GM18508 (cell line): ENCODE results near the gene DCTN5.

ENCODE experiments used
- ATAC-seq: cut with Tn5 transposase; IDR thresholded peaks from one replicate; pipeline ENCODE4 v1.9.1; 2021; ENCODE audit warnings: moderate number of reproducible peaks; ENCODE audit not compliant: insufficient read depth, unreplicated experiment

The DCTN5 gene

DNA sequence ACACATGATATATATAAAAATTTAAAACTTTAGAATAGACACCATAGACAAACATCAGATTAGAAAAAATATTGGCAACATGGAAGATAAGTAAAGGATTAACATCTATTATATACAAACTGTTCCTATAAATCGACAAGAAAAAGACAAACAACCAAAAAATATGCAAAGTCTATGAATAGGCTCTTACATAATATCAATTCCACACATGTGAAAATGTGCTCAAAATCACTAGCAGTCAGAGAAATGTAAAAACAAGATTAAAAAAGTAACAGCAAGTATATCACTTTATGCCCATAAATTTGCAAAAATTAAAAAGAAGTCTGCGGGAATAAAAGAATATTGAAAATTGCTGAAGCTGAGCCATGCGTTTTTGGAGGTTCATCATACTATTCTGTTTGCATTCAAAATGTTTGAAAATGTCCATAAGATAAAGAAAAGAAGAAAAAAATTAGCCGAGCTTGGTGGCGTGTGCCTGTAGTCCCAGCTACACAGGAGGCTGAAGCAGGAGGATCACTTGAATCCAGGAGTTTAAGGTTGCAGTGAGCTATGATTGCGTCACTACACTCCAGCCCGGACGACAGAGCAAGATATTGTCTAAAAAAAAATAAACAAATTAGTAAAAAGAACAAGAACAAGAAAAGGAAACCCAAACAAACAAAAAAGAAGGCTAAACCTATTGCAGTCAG is 83.0 kb downstream of the DCTN5 start:
- ATAC-seq = no peak

GRCh38 chr16:23724785-23725131 is 83.5 kb downstream of the DCTN5 start:
- ATAC-seq = no peak

GRCh38 chr16:23726710-23727109 is 85.4 kb downstream of the DCTN5 start:
- ATAC-seq = no peak
